AG09309 (cell line): ENCODE measurements around the gene LRRC4C.

ENCODE experiments used
- DNase-seq: peaks from one replicate; pipeline ENCODE4 v3.0.0-alpha.2; 2010; ENCODE audit warnings: low read depth
- H3K4me3 ChIP-seq: 2 replicates; pipeline ENCODE4 v1.5.1; 2011; ENCODE audit warnings: mild to moderate bottlenecking, low read depth, low read length, moderate library complexity; ENCODE audit not compliant: control insufficient read depth
- CTCF ChIP-seq: IDR thresholded peaks from 2 replicates; pipeline ENCODE4 v1.5.1; 2011; ENCODE audit warnings: mild to moderate bottlenecking, low read depth, low read length, inconsistent platforms; ENCODE audit not compliant: insufficient read depth, control insufficient read depth; ENCODE audit errors: missing control alignments

LRRC4C gene

GRCh38 chr11:41459465-41460401, at the start of gene LRRC4C:
LRRC4C (minus strand) TSS chr11:41459652.
- DNase-seq = no peak
- no peak for TF ChIP-seq CTCF
- no peak within 1 kb of the TSS for H3K4me3 ChIP-seq

- DNase-seq = no peak
- no peak for TF ChIP-seq CTCF
- no peak overlapping the region for H3K4me3 ChIP-seq
Observed at GRCh38 chr11:41508121-41508520, 48.7 kb upstream of the LRRC4C start.

- DNase-seq = no peak
- TF ChIP-seq CTCF = no peak
- H3K4me3 ChIP-seq = no peak overlapping the region
Observed at GRCh38 chr11:41499429-41499828, 40.0 kb upstream of the LRRC4C start.

GRCh38 chr11:41498726-41499125, 39.3 kb upstream of the LRRC4C start:
- no peak overlapping the region for H3K4me3 ChIP-seq
- no peak for DNase-seq
- no peak for TF ChIP-seq CTCF

- H3K4me3 ChIP-seq = no peak overlapping the region
- DNase-seq = no peak
- no peak for TF ChIP-seq CTCF
Observed at GRCh38 chr11:41497974-41498373, 38.5 kb upstream of the LRRC4C start.

- no peak for DNase-seq
- TF ChIP-seq CTCF = no peak
- H3K4me3 ChIP-seq = no peak overlapping the region
Observed at GRCh38 chr11:41494716-41495115, 35.3 kb upstream of the LRRC4C start.

GRCh38 chr11:41486424-41486823, 27.0 kb upstream of the LRRC4C start:
- TF ChIP-seq CTCF = no peak
- DNase-seq = no peak
- H3K4me3 ChIP-seq = no peak overlapping the region
